GM23338 (cell line): ENCODE data around the gene CCDC12.

ENCODE experiments used
- CREB1 ChIP-seq: fragments of 250-450 bp; sonication (Bioruptor Pico); IDR thresholded peaks from 2 replicates; pipeline ENCODE4 v1.5.0; 2020; ENCODE audit warnings: low read depth, mild to moderate bottlenecking, moderate library complexity
- CTCF ChIP-seq, 2 experiments: fragments of 200-600 bp in 1 of 2; sonication (generic) in 1 of 2; conservative IDR thresholded peaks; 2 replicates each; pipeline versions ENCODE4 v1.5.1 to v1.6.1; 2016 to 2017; ENCODE audit warnings: antibody characterized with exemption in 2 of 2, low read depth in 2 of 2, mild to moderate bottlenecking in 2 of 2, moderate library complexity in 1 of 2
- EZH2 ChIP-seq: fragments of 200-600 bp; sonication (generic); IDR thresholded peaks from one replicate; pipeline ENCODE4 v1.8.0; 2017; ENCODE audit warnings: antibody characterized with exemption, mild to moderate bottlenecking, low read depth; ENCODE audit not compliant: unreplicated experiment
- REST ChIP-seq: IDR thresholded peaks from one replicate; pipeline ENCODE4 v1.6.1; 2018; ENCODE audit warnings: antibody characterized with exemption; ENCODE audit not compliant: unreplicated experiment
- ZNF331 ChIP-seq: fragments of 250-450 bp; sonication (Bioruptor Pico); IDR thresholded peaks from 2 replicates; pipeline ENCODE4 v1.5.0; 2020; ENCODE audit warnings: low read depth, mild to moderate bottlenecking, moderate library complexity

GRCh38 chr3:46987743-46988401 lies 11.3 kb upstream of the CCDC12 start:
- no peak for TF ChIP-seq ZNF331 (CRISPR knock-in tag)
- no peak for TF ChIP-seq CTCF (conservative IDR thresholded peaks at IDR 0.05; ENCODE audit: low read depth in 2 of 2)
- no peak for TF ChIP-seq CREB1 (CRISPR knock-in tag)
- no peak for TF ChIP-seq EZH2
- no peak for TF ChIP-seq REST
